Psoas muscle (tissue), 8 donors: ENCODE results near the gene LHFPL3. TPM values are rescaled to one million over a fixed set of nuclear protein-coding genes. Genes with fewer than 3 reads are reported as not detected.

Experiments used
- ATAC-seq, 4 donors: fragments of 200-7000 bp; cut with Tn5 transposase; one replicate each; pipeline ENCODE4 v1.9.1; 2020; ENCODE audit warnings: moderate library complexity in 3 of 4, mild to moderate bottlenecking in 2 of 4
- DNase-seq, 2 donors: peaks; one replicate each; pipeline ENCODE4 v3.0.0-alpha.2; 2020
- H3K27ac ChIP-seq: fragments of 200-600 bp; one replicate; pipeline ENCODE4 v1.8.0; 2022
- H3K27me3 ChIP-seq, 3 donors: fragments of 200-600 bp in 1 of 3; one replicate each; pipeline versions ENCODE4 v1.6.1 to v1.8.0; 2013 to 2022; ENCODE audit warnings: low read length in 2 of 3, mild to moderate bottlenecking in 2 of 3, moderate library complexity in 1 of 3; ENCODE audit not compliant: insufficient read depth in 3 of 3
- H3K36me3 ChIP-seq, 2 donors: fragments of 200-600 bp in 1 of 2; one replicate each; pipeline versions ENCODE4 v1.6.1 to v1.8.0; 2013 to 2022; ENCODE audit warnings: low read depth in 1 of 2, mild to moderate bottlenecking in 1 of 2, moderate library complexity in 1 of 2; ENCODE audit not compliant: insufficient read depth in 1 of 2
- H3K4me1 ChIP-seq: fragments of 200-600 bp; one replicate; pipeline ENCODE4 v1.8.0; 2022
- H3K4me3 ChIP-seq: fragments of 200-600 bp; one replicate; pipeline ENCODE4 v1.8.0; 2022; ENCODE audit warnings: mild to moderate bottlenecking
- H3K9me3 ChIP-seq: fragments of 200-600 bp; one replicate; pipeline ENCODE4 v1.8.0; 2022
- WGBS, 3 donors: extraction: QIAGEN DNeasy Blood & Tissue Kit; methylation state at CpG; one replicate each; pipeline versions ENCODE4 v1.1.6 to v1.1.7; 2013; 5-methylcytosine and 5-hydroxymethylcytosine counted together
- intact Hi-C, 2 donors: fragments of 100-400 bp; cut with DNase I; formaldehyde crosslinking; loops; one replicate each; pipeline versions ENCODE4 v1.11.0 to v1.14.2; 2022
- polyA plus RNA-seq, 3 donors: library from polyadenylated mRNA; stranded (reverse); fragments of 200-250 nt; gene quantifications; one replicate each; pipeline ENCODE4 v1.2.3, GENCODE V29; 2013
- total RNA-seq, 4 donors: library from RNA; stranded (reverse); fragmentation: NEBNext Ultra II Directional in 2 of 4; extraction: Animal tissue kit (Norgen Biotek cat#: 25700) in 2 of 4; gene quantifications; one replicate each; pipeline versions ENCODE4 v1.2.1 to v1.2.4, GENCODE V29; 2021 to 2023
- TF ChIP-seq, protein P1 (sequence below): fragments of 200-600 bp; IDR thresholded peaks from one replicate; pipeline ENCODE4 v1.8.0; 2022; ENCODE audit warnings: antibody characterized with exemption
- donor health status: healthy with polysubstance abuse.
- donor health status: DM: no; HTN: no; CAD: no; lungs with moderate emphysema.
- donor health status: Bipolar disorder and iron deficiency.
- donor health status: healthy.
- donor health status: DM: yes; HTN: yes; CAD: no.
- donor health status: DM: no; HTN: no; CAD: no.
- donor health status: DM: no; HTN: no; CAD: no.
- donor health status: DM: yes; HTN: yes; CAD: no.

LHFPL3 gene
- total and polyA plus RNA-seq, 7 donors, result not detected

- no peak overlapping the region for H3K27ac ChIP-seq
- 76 to 88% (median 79%) methylated on average over 3 of the region's 3 CpGs for WGBS, 3 donors
- no peak overlapping the region for H3K4me3 ChIP-seq
- H3K36me3 ChIP-seq, result no peaks in the 10 kb centered on the region
- no peaks in the 10 kb centered on the region for H3K9me3 ChIP-seq
- H3K27me3 ChIP-seq, result no peaks in the 10 kb centered on the region
- no peaks in the 10 kb centered on the region for H3K4me1 ChIP-seq
- intact Hi-C loops, result no loop called here
- TF ChIP-seq, protein P1, sequence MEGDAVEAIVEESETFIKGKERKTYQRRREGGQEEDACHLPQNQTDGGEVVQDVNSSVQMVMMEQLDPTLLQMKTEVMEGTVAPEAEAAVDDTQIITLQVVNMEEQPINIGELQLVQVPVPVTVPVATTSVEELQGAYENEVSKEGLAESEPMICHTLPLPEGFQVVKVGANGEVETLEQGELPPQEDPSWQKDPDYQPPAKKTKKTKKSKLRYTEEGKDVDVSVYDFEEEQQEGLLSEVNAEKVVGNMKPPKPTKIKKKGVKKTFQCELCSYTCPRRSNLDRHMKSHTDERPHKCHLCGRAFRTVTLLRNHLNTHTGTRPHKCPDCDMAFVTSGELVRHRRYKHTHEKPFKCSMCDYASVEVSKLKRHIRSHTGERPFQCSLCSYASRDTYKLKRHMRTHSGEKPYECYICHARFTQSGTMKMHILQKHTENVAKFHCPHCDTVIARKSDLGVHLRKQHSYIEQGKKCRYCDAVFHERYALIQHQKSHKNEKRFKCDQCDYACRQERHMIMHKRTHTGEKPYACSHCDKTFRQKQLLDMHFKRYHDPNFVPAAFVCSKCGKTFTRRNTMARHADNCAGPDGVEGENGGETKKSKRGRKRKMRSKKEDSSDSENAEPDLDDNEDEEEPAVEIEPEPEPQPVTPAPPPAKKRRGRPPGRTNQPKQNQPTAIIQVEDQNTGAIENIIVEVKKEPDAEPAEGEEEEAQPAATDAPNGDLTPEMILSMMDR, result no peak
- no peak for DNase-seq
- no peak for ATAC-seq
Measured at GRCh38 chr7:104296266-104296665, 32.1 kb upstream of the LHFPL3 start.

DNA sequence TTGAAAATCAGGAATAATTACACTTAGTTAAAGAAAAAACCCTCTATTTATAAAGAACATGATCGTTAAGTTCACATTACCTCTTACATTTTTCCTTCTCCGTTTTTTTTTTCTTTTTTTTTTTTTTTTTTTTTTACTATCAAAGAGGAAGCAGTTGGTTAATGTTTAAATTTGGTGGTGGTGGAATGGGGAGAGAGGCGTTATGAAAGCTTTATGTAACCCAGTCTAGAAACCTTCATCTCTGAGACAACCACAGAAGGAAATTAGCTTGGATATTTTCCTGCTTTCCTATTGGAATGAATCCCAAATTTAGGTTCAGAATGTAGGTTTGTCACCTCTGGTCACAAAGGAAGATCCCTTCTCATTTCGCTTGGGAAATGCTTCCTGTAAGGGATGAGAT lies 31.5 kb upstream of the LHFPL3 start:
- 68 to 74% (median 72%) methylated on average over 4 of the region's 4 CpGs for WGBS, 3 donors
- H3K4me1 ChIP-seq, result no peaks in the 10 kb centered on the region
- H3K27me3 ChIP-seq, result no peaks in the 10 kb centered on the region
- intact Hi-C loops, result no loop called here
- no peak overlapping the region for H3K27ac ChIP-seq
- ATAC-seq (no peak), DNase-seq (no peak)
- H3K36me3 ChIP-seq, result no peaks in the 10 kb centered on the region
- no peak overlapping the region for H3K4me3 ChIP-seq
- TF ChIP-seq, protein P1, result no peak
- H3K9me3 ChIP-seq, result no peaks in the 10 kb centered on the region

DNA sequence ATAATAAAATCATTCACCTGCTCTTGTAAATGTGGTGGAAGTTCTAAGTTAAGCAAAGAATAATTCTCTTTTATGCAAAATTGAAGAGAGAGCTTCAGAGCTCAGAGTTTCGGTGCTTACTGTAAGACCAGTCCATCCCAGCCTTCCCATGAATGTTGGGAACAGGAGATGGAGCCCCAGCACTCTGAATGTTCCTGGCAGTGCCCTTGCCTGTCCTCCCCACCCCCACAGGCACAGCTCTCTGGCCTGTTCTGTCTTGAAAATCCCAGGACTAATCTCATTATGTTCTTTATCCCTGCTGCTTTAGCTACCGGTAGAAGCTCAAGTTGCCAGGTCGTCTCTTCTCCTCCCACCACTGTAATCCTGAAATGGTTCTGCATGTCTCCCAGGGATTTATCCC lies 29.1 kb upstream of the LHFPL3 start:
- Histone ChIP-seq H3K4me1 (no peaks in the 10 kb centered on the region), H3K4me3 (no peak overlapping the region), H3K36me3 (no peaks in the 10 kb centered on the region), H3K27ac (no peak overlapping the region), H3K27me3 (no peaks in the 10 kb centered on the region), H3K9me3 (no peaks in the 10 kb centered on the region)
- ATAC-seq (no peak), DNase-seq (no peak)
- WGBS, 3 donors, result 43 to 49% (median 49%) methylated on average over 3 of the region's 3 CpGs
- intact Hi-C loops, result no loop called here
- TF ChIP-seq, protein P1, result no peak

- 46 to 47% (median 46%) methylated on average over 4 of the region's 4 CpGs for WGBS, 3 donors
- intact Hi-C loops, result no loop called here
- TF ChIP-seq, protein P1, result no peak
- no peak overlapping the region for H3K27ac ChIP-seq
- no peak overlapping the region for H3K4me3 ChIP-seq
- H3K4me1 ChIP-seq, result no peaks in the 10 kb centered on the region
- H3K36me3 ChIP-seq, result no peaks in the 10 kb centered on the region
- ATAC-seq, result no peak
- no peaks in the 10 kb centered on the region for H3K27me3 ChIP-seq
- H3K9me3 ChIP-seq, result no peaks in the 10 kb centered on the region
- DNase-seq, result no peak
Measured at GRCh38 chr7:104299777-104300176, 28.6 kb upstream of the LHFPL3 start.

GRCh38 chr7:104306793-104307192 lies 21.6 kb upstream of the LHFPL3 start:
- WGBS, 3 donors, result 65 to 76% (median 70%) methylated on average over 4 of the region's 4 CpGs
- TF ChIP-seq, protein P1, result no peak
- no peaks in the 10 kb centered on the region for H3K36me3 ChIP-seq
- no peak overlapping the region for H3K4me3 ChIP-seq
- intact Hi-C loops, result no loop called here
- no peaks in the 10 kb centered on the region for H3K9me3 ChIP-seq
- no peak overlapping the region for H3K27ac ChIP-seq
- no peak for ATAC-seq
- H3K4me1 ChIP-seq, result no peaks in the 10 kb centered on the region
- DNase-seq, result no peak
- H3K27me3 ChIP-seq, result no peaks in the 10 kb centered on the region
